Lower lobe of right lung (tissue), 2 donors: ENCODE measurements around the gene NRTN. TPM values are rescaled to one million over a fixed set of nuclear protein-coding genes. Genes with fewer than 3 reads are reported as not detected.

Experiments
- ATAC-seq, 2 donors: fragments of 200-7000 bp; cut with Tn5 transposase; one replicate each; pipeline ENCODE4 v1.9.1; 2020 to 2022; ENCODE audit warnings: mild to moderate bottlenecking in 2 of 2, moderate library complexity in 2 of 2
- DNase-seq: peaks from one replicate; pipeline ENCODE4 v3.0.0-alpha.2; 2020
- H3K27ac ChIP-seq: fragments of 200-600 bp; one replicate; pipeline ENCODE4 v1.8.0; 2022
- H3K27me3 ChIP-seq: fragments of 200-600 bp; one replicate; pipeline ENCODE4 v1.8.0; 2022; ENCODE audit warnings: low read depth
- H3K36me3 ChIP-seq: fragments of 200-600 bp; one replicate; pipeline ENCODE4 v1.8.0; 2022; ENCODE audit warnings: mild to moderate bottlenecking
- H3K4me1 ChIP-seq: fragments of 200-600 bp; one replicate; pipeline ENCODE4 v1.8.0; 2022
- H3K4me3 ChIP-seq: fragments of 200-600 bp; one replicate; pipeline ENCODE4 v1.8.0; 2022; ENCODE audit warnings: mild to moderate bottlenecking
- H3K9me3 ChIP-seq: fragments of 200-600 bp; one replicate; pipeline ENCODE4 v1.8.0; 2022
- intact Hi-C: fragments of 100-400 bp; cut with DNase I; formaldehyde crosslinking; loops from one replicate; pipeline ENCODE4 v1.11.0; 2022
- total RNA-seq: library from RNA; stranded (reverse); fragmentation: NEBNext Ultra II Directional; extraction: Animal tissue kit (Norgen Biotek cat#: 25700); gene quantifications from one replicate; pipeline ENCODE4 v1.2.1, GENCODE V29; 2021
- TF ChIP-seq, protein P1 (sequence below): fragments of 200-600 bp; IDR thresholded peaks from one replicate; pipeline ENCODE4 v1.8.0; 2022; ENCODE audit warnings: antibody characterized with exemption, mild to moderate bottlenecking
- donor health status: DM: no; HTN: yes; CAD: no; lungs with severe emphysema.

Gene NRTN
- total RNA-seq, 1 donor from 2014 or later, result 2.7 TPM

GRCh38 chr19:5817218-5817617, 12.4 kb downstream of the NRTN start:
- H3K4me3 ChIP-seq, result no peak overlapping the region
- intact Hi-C loops, result no loop called here
- no peaks in the 10 kb centered on the region for H3K9me3 ChIP-seq
- no peak for DNase-seq
- H3K27ac ChIP-seq, result no peak overlapping the region
- TF ChIP-seq, protein P1, sequence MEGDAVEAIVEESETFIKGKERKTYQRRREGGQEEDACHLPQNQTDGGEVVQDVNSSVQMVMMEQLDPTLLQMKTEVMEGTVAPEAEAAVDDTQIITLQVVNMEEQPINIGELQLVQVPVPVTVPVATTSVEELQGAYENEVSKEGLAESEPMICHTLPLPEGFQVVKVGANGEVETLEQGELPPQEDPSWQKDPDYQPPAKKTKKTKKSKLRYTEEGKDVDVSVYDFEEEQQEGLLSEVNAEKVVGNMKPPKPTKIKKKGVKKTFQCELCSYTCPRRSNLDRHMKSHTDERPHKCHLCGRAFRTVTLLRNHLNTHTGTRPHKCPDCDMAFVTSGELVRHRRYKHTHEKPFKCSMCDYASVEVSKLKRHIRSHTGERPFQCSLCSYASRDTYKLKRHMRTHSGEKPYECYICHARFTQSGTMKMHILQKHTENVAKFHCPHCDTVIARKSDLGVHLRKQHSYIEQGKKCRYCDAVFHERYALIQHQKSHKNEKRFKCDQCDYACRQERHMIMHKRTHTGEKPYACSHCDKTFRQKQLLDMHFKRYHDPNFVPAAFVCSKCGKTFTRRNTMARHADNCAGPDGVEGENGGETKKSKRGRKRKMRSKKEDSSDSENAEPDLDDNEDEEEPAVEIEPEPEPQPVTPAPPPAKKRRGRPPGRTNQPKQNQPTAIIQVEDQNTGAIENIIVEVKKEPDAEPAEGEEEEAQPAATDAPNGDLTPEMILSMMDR, result no peak
- no peaks in the 10 kb centered on the region for H3K36me3 ChIP-seq
- ATAC-seq, result no peak
- H3K27me3 ChIP-seq, result no peaks in the 10 kb centered on the region
- no peaks in the 10 kb centered on the region for H3K4me1 ChIP-seq

DNA sequence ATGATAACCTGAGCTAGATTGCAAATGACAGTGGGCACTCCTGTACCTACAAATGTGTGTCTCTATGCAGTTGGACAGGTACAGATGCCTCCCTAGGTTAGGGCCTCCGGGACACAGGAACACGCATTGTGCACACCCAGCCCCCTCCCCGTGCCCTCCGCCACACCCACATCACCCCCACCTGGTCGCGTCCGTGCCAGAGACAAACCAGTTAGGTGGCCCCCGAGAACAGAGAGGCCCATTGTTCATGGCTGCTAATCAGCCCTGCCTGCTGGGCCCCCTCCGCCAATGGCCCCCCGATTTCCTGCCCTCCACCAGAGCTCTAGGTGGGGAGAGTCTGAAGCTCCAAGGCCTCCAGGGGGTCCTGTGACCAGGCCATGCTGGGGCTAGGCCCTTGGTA, 13.7 kb downstream of the NRTN start:
- intact Hi-C loops, result no loop called here
- DNase-seq, result no peak

DNA sequence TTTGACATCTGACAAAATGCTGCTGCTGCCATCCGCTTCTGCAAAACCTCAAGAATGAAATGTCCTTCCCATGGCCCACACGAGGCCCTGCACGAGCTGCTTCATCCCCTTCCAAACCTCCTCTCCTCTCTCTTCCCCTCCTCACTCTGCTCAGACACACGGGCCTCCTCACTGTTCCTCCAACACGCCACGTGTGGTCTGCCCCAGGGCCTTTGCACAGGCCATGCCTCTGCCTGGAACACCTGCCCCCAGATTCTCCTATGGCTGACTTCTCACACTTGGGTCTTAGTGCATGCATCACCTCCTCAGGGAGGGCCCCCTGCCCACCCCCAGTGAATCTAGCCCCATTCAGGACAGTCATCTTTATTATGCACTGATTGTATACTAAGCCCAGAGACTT, 15.9 kb downstream of the NRTN start:
- no peak overlapping the region for H3K4me3 ChIP-seq
- H3K27ac ChIP-seq, result no peak overlapping the region
- TF ChIP-seq, protein P1, result no peak
- H3K36me3 ChIP-seq, result no peaks in the 10 kb centered on the region
- intact Hi-C loops, result no loop called here
- DNase-seq (no peak), ATAC-seq (no peak)
- no peaks in the 10 kb centered on the region for H3K4me1 ChIP-seq
- H3K27me3 ChIP-seq, result no peaks in the 10 kb centered on the region
- no peaks in the 10 kb centered on the region for H3K9me3 ChIP-seq

More for the DNA sequence above, 13.7 kb downstream of the NRTN start:
- Histone ChIP-seq H3K36me3 (no peaks in the 10 kb centered on the region), H3K27me3 (no peaks in the 10 kb centered on the region), H3K27ac (no peak overlapping the region), H3K9me3 (no peaks in the 10 kb centered on the region), H3K4me3 (no peak overlapping the region), H3K4me1 (no peaks in the 10 kb centered on the region)
- no peak for ATAC-seq
- TF ChIP-seq, protein P1, result no peak

DNA sequence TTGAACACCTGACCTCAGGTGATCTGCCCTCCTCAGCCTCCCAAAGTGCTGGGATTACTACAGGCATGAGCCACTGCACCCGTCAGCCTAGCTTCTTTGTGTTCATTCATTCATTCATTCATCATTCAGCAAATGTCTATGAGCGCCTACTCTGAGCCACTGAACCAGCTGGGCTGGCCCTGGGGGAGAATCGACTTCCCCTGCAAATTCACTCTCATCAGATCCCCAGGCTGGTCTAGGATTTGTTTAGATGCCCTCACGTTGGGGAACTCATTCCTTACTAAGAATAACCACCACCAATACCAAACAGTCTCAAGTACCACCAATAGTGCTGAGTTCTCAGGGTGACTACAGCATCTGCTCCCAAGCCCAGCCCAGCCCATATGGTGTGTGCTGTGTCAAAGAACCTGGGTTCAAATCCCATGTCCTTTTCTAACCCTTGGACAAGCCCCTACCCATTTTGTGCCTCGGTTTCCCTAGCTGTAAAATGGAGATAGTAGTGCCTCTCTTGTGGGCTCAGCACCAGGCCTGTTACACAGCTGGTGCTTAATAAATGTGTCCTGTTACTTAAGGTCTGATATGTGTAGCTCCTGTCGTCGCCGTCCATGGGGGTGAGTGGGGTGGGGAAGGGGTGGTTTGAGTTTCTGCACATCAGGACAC, 16.8 kb downstream of the NRTN start:
- DNase-seq, result no peak
- H3K27me3 ChIP-seq, result no peaks in the 10 kb centered on the region
- no peaks in the 10 kb centered on the region for H3K36me3 ChIP-seq
- no peaks in the 10 kb centered on the region for H3K4me1 ChIP-seq
- ATAC-seq, result no peak
- intact Hi-C loops, result no loop called here
- H3K27ac ChIP-seq, result no peak overlapping the region
- TF ChIP-seq, protein P1, result no peak
- H3K9me3 ChIP-seq, result no peaks in the 10 kb centered on the region
- H3K4me3 ChIP-seq, result no peak overlapping the region

- no peaks in the 10 kb centered on the region for H3K36me3 ChIP-seq
- no peaks in the 10 kb centered on the region for H3K4me1 ChIP-seq
- H3K27ac ChIP-seq, result no peak overlapping the region
- DNase-seq, result no peak
- no peak overlapping the region for H3K4me3 ChIP-seq
- no peak for ATAC-seq
- H3K27me3 ChIP-seq, result no peaks in the 10 kb centered on the region
- intact Hi-C loops, result no loop called here
- H3K9me3 ChIP-seq, result no peaks in the 10 kb centered on the region
- TF ChIP-seq, protein P1, result no peak
These were observed 17.4 kb downstream of the NRTN start for GRCh38 chr19:5822181-5822844.
